Testis (tissue), 5 donors: ENCODE data around the gene POP4. TPM values are rescaled to one million over a fixed set of nuclear protein-coding genes. Genes with fewer than 3 reads are reported as not detected.
"Not testable (repeated sequence)": the region's sequence is repeated elsewhere in the genome, so short reads cannot be mapped to it uniquely, and the experiment has no call there.

ENCODE experiments used
- DNase-seq: peaks from one replicate; pipeline ENCODE4 v3.0.0-alpha.2; 2019
- H3K27ac ChIP-seq, 2 donors: fragments of 200-600 bp; sonication (generic); one replicate each; pipeline ENCODE4 v1.5.1; 2019
- H3K27me3 ChIP-seq: fragments of 200-600 bp; sonication (generic); one replicate; pipeline ENCODE4 v1.5.1; 2019
- H3K36me3 ChIP-seq: fragments of 200-600 bp; sonication (generic); one replicate; pipeline ENCODE4 v1.5.1; 2017; ENCODE audit warnings: low read depth; ENCODE audit errors: missing control alignments
- H3K4me1 ChIP-seq: fragments of 200-600 bp; sonication (generic); one replicate; pipeline ENCODE4 v1.5.1; 2019
- H3K4me3 ChIP-seq, 2 donors: fragments of 200-600 bp; sonication (generic); one replicate each; pipeline ENCODE4 v1.5.1; 2017 to 2019
- H3K9me3 ChIP-seq: fragments of 200-600 bp; sonication (generic); one replicate; pipeline ENCODE4 v1.5.1; 2017
- CTCF ChIP-seq, 3 experiments: fragments of 450-650 bp in 2 of 3; fragments of 200-600 bp in 1 of 3; sonication (generic) in 1 of 3; IDR thresholded peaks; one replicate each; pipeline ENCODE4 v1.5.1; 2016 to 2019; ENCODE audit warnings: antibody characterized with exemption in 3 of 3, mild to moderate bottlenecking in 2 of 3, moderate library complexity in 1 of 3
- POLR2A ChIP-seq: fragments of 450-650 bp; IDR thresholded peaks from one replicate; pipeline ENCODE4 v1.6.1; 2017; ENCODE audit warnings: antibody characterized with exemption, mild to moderate bottlenecking, moderate library complexity
- WGBS, 2 donors: methylation state at CpG; one replicate each; pipeline ENCODE4 v1.1.5; 2018; 5-methylcytosine and 5-hydroxymethylcytosine counted together
- intact Hi-C: fragments of 100-400 bp; cut with DNase I; formaldehyde crosslinking; loops from one replicate; pipeline ENCODE4 v1.15.1; 2023; ENCODE audit warnings: low total_unique reads
- long read RNA-seq, 2 donors: transcript quantifications; one replicate each; lab custom pipeline, GENCODE V29; 2026
- polyA plus RNA-seq: library from polyadenylated mRNA; stranded (reverse); fragments of 350-450 nt; fragmentation: Illumina TruSeq; extraction: RNeasy Lipid Tissue Mini Kit (QIAGEN cat#74804); gene quantifications from one replicate; pipeline ENCODE4 v1.2.3, GENCODE V29; 2014; ENCODE audit warnings: low read depth, low replicate concordance; ENCODE audit not compliant: insufficient read depth
- total RNA-seq, 2 donors: library from RNA; depleted of rRNA; stranded (reverse); fragments of >200 nt; gene quantifications; one replicate each; pipeline ENCODE4 v1.2.3, GENCODE V29; 2016

POP4 gene, protein sequence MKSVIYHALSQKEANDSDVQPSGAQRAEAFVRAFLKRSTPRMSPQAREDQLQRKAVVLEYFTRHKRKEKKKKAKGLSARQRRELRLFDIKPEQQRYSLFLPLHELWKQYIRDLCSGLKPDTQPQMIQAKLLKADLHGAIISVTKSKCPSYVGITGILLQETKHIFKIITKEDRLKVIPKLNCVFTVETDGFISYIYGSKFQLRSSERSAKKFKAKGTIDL
- total RNA-seq (10 to 100 TPM; 79.8 to 82.4 TPM), polyA plus RNA-seq (127 TPM)
- long read RNA-seq, donor 1, transcript POP4-202 (7 exons, 3,385 nt), result major isoform, 14 of 14 reads
- long read RNA-seq, donor 1, partial matches to known transcripts, result 0 of 14 reads
- long read RNA-seq, donor 1, other reads (novel, unspliced or antisense), result 0 of 14 reads
- long read RNA-seq, donor 2, transcript POP4-202 (7 exons, 3,385 nt), result major isoform, 11 of 12 reads
- long read RNA-seq, donor 2, partial matches to known transcripts, result 0 of 12 reads
- long read RNA-seq, donor 2, other reads (novel, unspliced or antisense), result 0 of 12 reads

DNA sequence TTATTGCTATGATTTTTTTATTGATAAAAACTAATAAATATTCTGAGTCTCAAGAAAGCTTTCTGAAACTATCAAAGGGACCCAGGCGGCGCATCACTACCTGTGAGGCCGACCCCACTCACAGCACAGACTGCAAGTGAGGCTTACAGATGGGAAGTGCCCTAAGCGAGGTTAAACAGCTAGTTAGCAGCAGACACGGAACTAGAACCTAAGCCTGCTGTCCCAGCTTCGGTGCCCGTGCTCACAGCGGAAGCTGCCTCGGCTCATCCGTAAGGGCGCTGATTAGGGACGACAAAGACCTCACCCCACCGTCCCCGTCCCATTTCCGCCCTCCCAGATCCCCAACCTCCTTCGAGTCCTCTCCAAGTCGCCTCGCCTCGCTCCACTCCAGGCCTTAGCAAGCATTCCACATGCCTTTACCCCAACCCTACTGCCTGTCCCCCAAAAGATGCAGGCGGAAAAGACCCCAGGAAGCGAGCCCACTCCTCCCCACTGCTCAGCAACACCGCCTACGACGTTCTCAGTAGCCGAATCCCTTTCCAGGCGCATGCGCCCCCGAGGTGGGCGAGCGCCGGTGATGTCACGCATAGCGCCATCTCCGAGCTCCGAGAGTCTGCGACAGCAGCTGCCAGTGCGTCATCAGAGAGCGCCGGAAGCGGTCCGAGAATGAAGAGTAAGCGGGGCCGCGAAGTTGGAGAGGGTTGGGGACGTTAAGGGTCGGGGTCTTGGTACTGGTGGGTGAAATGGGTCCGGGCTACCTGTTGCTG, at the start of gene POP4:
TSS of gene POP4 (plus strand) at position 631 of the 767 bp plus-strand sequence. CDS start at position 667, 36 bp downstream.
- TF ChIP-seq CTCF (IDR thresholded peaks at IDR 0.05) (peak in 1 of 3 experiments; percentile 38), POLR2A (no peak)
- DNase-seq, result peak; percentile 98
- peaks cover 9% of the 10 kb centered on the region for H3K4me1 ChIP-seq
- H3K9me3 ChIP-seq, result no peaks in the 10 kb centered on the region
- peak within 1 kb of the TSS; percentile 91 to 92 for H3K27ac ChIP-seq
- WGBS, 2 donors, result 1% methylated on average over 35 to 47 of the region's 47 CpGs
- H3K36me3 ChIP-seq, result no peaks in the 10 kb centered on the region
- intact Hi-C loops, result no loop called here
- H3K4me3 ChIP-seq, result peak within 1 kb of the TSS; percentile 72 to 83
- no peaks in the 10 kb centered on the region for H3K27me3 ChIP-seq

DNA sequence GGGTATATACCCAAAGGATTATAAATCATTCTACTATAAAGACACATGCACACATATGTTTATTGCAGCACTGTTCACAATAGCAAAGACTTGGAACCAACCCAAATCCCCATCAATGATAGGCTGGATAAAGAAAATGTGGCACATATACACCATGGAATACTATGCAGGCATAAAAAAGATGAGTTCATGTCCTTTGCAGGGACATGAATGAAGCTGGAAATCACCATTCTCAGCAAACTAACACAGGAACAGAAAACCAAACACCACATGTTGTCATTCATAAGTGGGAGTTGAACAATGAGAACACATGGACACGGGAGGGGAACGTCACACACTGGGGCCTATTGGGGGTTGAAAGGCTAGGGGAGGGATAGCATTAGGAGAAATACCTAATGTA, 47.0 kb upstream of the POP4 start:
- H3K27ac ChIP-seq, H3K4me3 ChIP-seq, H3K4me1 ChIP-seq, H3K27me3 ChIP-seq, DNase-seq, H3K36me3 ChIP-seq, H3K9me3 ChIP-seq, intact Hi-C loops: not testable (repeated sequence)
- WGBS, 2 donors, result 88 to 100% methylated on average over 2 of the region's 2 CpGs

GRCh38 chr19:29559743-29560142, 46.3 kb upstream of the POP4 start:
- H3K36me3 ChIP-seq, result no peaks in the 10 kb centered on the region
- WGBS, 2 donors, result 84 to 97% methylated on average over 4 of the region's 4 CpGs
- H3K27me3 ChIP-seq, result no peaks in the 10 kb centered on the region
- intact Hi-C loops, result no loop called here
- H3K27ac ChIP-seq, result no peak overlapping the region
- no peak for TF ChIP-seq CTCF (IDR thresholded peaks at IDR 0.05)
- no peak for TF ChIP-seq POLR2A
- no peak overlapping the region for H3K4me3 ChIP-seq
- H3K4me1 ChIP-seq, result no peaks in the 10 kb centered on the region
- no peak for DNase-seq
- H3K9me3 ChIP-seq, result no peaks in the 10 kb centered on the region

GRCh38 chr19:29560313-29561075, 45.6 kb upstream of the POP4 start:
- intact Hi-C loops, result no loop called here
- 89 to 92% methylated on average over 6 of the region's 6 CpGs for WGBS, 2 donors
- no peaks in the 10 kb centered on the region for H3K36me3 ChIP-seq

More at GRCh38 chr19:29560313-29561075, 45.6 kb upstream of the POP4 start:
- H3K27ac ChIP-seq, result no peak overlapping the region
- H3K27me3 ChIP-seq, result no peaks in the 10 kb centered on the region
- no peak overlapping the region for H3K4me3 ChIP-seq
- H3K9me3 ChIP-seq, result no peaks in the 10 kb centered on the region
- no peak for DNase-seq
- no peaks in the 10 kb centered on the region for H3K4me1 ChIP-seq
- no peak for TF ChIP-seq CTCF (IDR thresholded peaks at IDR 0.05)
- TF ChIP-seq POLR2A, result no peak
